DOHH2 (cell line): ENCODE data around the gene DNER.
"Not testable (repeated sequence)": the region's sequence is repeated elsewhere in the genome, so short reads cannot be mapped to it uniquely, and the experiment has no call there.

Source experiments
- H3F3A ChIP-seq: fragments of 200-600 bp; sonication (generic), shearing (Covaris generic); 2 replicates; pipeline ENCODE4 v1.6.0; 2016; ENCODE audit warnings: antibody characterized with exemption, mild to moderate bottlenecking; ENCODE audit not compliant: control insufficient read depth, insufficient read depth
- H3K27ac ChIP-seq: fragments of 200-600 bp; sonication (generic); 2 replicates; pipeline ENCODE4 v1.5.1; 2014; ENCODE audit warnings: low read depth, mild to moderate bottlenecking, low read length, moderate library complexity
- H3K27me3 ChIP-seq: fragments of 200-600 bp; sonication (generic); 2 replicates; pipeline ENCODE4 v1.6.1; 2014; ENCODE audit warnings: mild to moderate bottlenecking, low read length, mixed read lengths; ENCODE audit not compliant: control insufficient read depth
- H3K36me3 ChIP-seq: fragments of 200-600 bp; sonication (generic); 2 replicates; pipeline ENCODE4 v1.6.1; 2014; ENCODE audit warnings: mild to moderate bottlenecking, low read length, moderate library complexity, mixed read lengths; ENCODE audit not compliant: control insufficient read depth
- H3K4me1 ChIP-seq: fragments of 200-600 bp; sonication (generic); 2 replicates; pipeline ENCODE4 v1.6.1; 2014; ENCODE audit warnings: mild to moderate bottlenecking, low read length, mixed read lengths; ENCODE audit not compliant: control insufficient read depth
- H3K4me2 ChIP-seq: fragments of 200-600 bp; sonication (generic); 2 replicates; pipeline ENCODE4 v1.6.0; 2014; ENCODE audit warnings: mild to moderate bottlenecking, low read length, moderate library complexity
- H3K4me3 ChIP-seq: fragments of 200-600 bp; sonication (generic); 2 replicates; pipeline ENCODE4 v1.5.1; 2014; ENCODE audit warnings: mild to moderate bottlenecking, low read length, mixed read lengths
- H3K79me2 ChIP-seq: fragments of 200-600 bp; sonication (generic); 2 replicates; pipeline ENCODE4 v1.6.1; 2014; ENCODE audit warnings: mild to moderate bottlenecking, low read length, mixed read lengths; ENCODE audit not compliant: control insufficient read depth
- H3K9me2 ChIP-seq: fragments of 200-600 bp; sonication (generic); replicated peaks from 2 replicates; pipeline ENCODE4 v1.6.1; 2014; ENCODE audit warnings: mild to moderate bottlenecking, low read length, mixed read lengths; ENCODE audit not compliant: control insufficient read depth
- H3K9me3 ChIP-seq: fragments of 200-600 bp; sonication (generic); 2 replicates; pipeline ENCODE4 v1.6.1; 2014; ENCODE audit warnings: antibody characterized with exemption, low read length, mixed read lengths; ENCODE audit not compliant: control insufficient read depth, insufficient read depth
- H4K20me1 ChIP-seq: fragments of 200-600 bp; sonication (generic); 2 replicates; pipeline ENCODE4 v1.6.0; 2014; ENCODE audit warnings: low read depth, mild to moderate bottlenecking, antibody characterized with exemption, low read length, moderate library complexity; ENCODE audit not compliant: control insufficient read depth, insufficient read depth
- EZH2phosphoT487 ChIP-seq: fragments of 200-600 bp; sonication (generic); IDR thresholded peaks from 2 replicates; pipeline ENCODE4 v1.6.1; 2017; ENCODE audit warnings: borderline replicate concordance, mild to moderate bottlenecking, antibody characterized with exemption, low read length, moderate library complexity, mixed read lengths
- TF ChIP-seq, protein P1 (sequence below): fragments of 200-600 bp; sonication (generic); IDR thresholded peaks from one replicate; pipeline ENCODE4 v1.5.1; 2014; ENCODE audit warnings: antibody characterized with exemption, mild to moderate bottlenecking, low read depth, low read length; ENCODE audit not compliant: poor library complexity, severe bottlenecking

Gene DNER

DNA sequence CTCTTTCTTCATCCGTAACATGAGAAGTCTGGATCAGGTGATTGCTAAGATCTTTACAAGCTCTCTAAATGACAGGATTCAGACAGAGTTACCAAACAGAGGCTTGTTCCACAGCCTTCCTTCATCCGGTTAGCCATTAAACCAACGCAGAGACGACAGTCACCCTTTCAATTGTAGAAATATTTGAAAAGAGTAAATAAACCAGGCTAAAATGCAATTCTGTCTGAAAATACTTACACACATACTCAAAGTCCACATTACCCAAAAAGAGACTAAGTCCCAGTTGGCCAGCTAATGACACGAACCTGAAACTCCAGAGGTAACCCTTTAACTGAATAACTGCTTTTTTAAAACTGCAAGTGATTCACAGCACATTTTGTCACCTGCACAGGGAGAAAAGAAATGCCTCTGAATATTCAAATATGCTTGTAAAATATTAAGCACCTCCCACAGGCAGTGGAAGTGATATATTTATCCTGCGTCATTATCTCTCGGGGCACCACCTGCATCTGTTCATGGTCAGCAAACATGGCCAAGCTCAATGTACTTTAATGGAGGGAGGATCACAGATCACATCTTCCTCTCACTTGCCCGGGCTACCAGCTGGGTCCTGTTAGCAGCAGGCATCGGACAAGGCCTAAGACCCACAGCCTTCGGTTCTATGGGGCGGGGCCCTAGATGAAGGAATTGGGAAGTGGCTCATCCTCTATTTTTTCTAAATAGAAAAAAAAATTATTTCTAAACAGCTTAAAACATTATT is 38.8 kb upstream of the DNER start:
- peaks cover 4% of the 10 kb centered on the region for H3K4me1 ChIP-seq
- H3K9me3 ChIP-seq = no peaks in the 10 kb centered on the region
- no peaks in the 10 kb centered on the region for H4K20me1 ChIP-seq
- no peaks in the 10 kb centered on the region for H3K9me2 ChIP-seq
- H3F3A ChIP-seq = no peaks in the 10 kb centered on the region
- H3K27ac ChIP-seq = no peak overlapping the region
- TF ChIP-seq EZH2phosphoT487 = no peak
- TF ChIP-seq, protein P1, sequence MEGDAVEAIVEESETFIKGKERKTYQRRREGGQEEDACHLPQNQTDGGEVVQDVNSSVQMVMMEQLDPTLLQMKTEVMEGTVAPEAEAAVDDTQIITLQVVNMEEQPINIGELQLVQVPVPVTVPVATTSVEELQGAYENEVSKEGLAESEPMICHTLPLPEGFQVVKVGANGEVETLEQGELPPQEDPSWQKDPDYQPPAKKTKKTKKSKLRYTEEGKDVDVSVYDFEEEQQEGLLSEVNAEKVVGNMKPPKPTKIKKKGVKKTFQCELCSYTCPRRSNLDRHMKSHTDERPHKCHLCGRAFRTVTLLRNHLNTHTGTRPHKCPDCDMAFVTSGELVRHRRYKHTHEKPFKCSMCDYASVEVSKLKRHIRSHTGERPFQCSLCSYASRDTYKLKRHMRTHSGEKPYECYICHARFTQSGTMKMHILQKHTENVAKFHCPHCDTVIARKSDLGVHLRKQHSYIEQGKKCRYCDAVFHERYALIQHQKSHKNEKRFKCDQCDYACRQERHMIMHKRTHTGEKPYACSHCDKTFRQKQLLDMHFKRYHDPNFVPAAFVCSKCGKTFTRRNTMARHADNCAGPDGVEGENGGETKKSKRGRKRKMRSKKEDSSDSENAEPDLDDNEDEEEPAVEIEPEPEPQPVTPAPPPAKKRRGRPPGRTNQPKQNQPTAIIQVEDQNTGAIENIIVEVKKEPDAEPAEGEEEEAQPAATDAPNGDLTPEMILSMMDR = no peak
- no peak overlapping the region for H3K4me2 ChIP-seq
- no peaks in the 10 kb centered on the region for H3K27me3 ChIP-seq
- no peaks in the 10 kb centered on the region for H3K79me2 ChIP-seq
- H3K4me3 ChIP-seq = no peak overlapping the region
- no peaks in the 10 kb centered on the region for H3K36me3 ChIP-seq

DNA sequence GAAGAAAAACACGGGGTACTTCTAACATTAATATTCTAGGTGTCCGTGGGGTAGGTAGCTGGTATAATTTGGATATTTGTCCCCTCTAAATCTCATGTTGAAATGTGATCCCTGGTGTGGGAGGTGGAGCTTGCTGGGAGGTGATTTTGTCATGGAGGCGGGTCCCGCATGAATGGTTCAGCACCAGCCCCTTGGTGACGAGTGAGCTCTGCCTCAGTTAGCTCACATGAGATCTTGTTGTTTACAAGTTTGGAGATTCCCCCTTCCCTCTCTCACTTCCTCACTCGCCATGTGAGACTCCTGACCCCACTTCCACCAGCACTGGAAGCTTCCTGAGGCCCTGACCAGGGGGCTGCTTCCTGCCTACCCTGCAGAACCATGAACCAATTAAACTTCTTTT is 35.4 kb upstream of the DNER start:
- Histone ChIP-seq H3K9me3 (no peaks in the 10 kb centered on the region), H3K27ac (no peak overlapping the region), H3K79me2 (no peaks in the 10 kb centered on the region), H3K4me2 (no peak overlapping the region), H3K4me3 (no peak overlapping the region), H3K36me3 (no peaks in the 10 kb centered on the region), H4K20me1 (no peaks in the 10 kb centered on the region), H3F3A (no peaks in the 10 kb centered on the region), H3K9me2 (no peaks in the 10 kb centered on the region), H3K27me3 (no peaks in the 10 kb centered on the region), H3K4me1 (peaks cover 4% of the 10 kb centered on the region)
- TF ChIP-seq, protein P1 = no peak
- no peak for TF ChIP-seq EZH2phosphoT487

DNA sequence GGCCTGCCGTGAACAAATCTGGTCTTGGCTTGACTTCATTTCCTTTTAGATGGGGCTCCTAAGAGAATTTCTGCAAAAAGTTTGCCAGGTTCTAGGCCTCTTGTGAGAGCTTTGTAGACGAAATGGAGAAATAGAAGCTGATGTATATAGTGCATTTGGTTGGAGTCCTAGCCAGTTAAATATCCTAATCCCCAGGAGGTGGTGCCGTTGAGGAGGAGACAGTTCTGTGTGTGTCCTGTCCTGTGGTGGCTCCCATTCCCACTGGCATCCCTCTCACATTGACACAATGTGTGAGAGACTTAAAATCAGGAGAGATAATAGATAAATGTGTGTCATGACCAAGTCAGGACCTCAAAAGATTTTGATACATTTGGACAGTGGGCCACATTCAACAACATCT is 34.6 kb upstream of the DNER start:
- no peak overlapping the region for H3K27ac ChIP-seq
- no peak overlapping the region for H3K4me3 ChIP-seq
- H3K79me2 ChIP-seq = no peaks in the 10 kb centered on the region
- no peaks in the 10 kb centered on the region for H3K9me2 ChIP-seq
- H3F3A ChIP-seq = no peaks in the 10 kb centered on the region
- no peaks in the 10 kb centered on the region for H3K27me3 ChIP-seq
- no peaks in the 10 kb centered on the region; the same call in 1 of the 2 replicates for H3K9me3 ChIP-seq
- H3K4me2 ChIP-seq = no peak overlapping the region
- no peaks in the 10 kb centered on the region for H4K20me1 ChIP-seq
- TF ChIP-seq, protein P1 = no peak
- no peak for TF ChIP-seq EZH2phosphoT487
- H3K36me3 ChIP-seq = no peaks in the 10 kb centered on the region
- peaks cover 4% of the 10 kb centered on the region for H3K4me1 ChIP-seq

DNA sequence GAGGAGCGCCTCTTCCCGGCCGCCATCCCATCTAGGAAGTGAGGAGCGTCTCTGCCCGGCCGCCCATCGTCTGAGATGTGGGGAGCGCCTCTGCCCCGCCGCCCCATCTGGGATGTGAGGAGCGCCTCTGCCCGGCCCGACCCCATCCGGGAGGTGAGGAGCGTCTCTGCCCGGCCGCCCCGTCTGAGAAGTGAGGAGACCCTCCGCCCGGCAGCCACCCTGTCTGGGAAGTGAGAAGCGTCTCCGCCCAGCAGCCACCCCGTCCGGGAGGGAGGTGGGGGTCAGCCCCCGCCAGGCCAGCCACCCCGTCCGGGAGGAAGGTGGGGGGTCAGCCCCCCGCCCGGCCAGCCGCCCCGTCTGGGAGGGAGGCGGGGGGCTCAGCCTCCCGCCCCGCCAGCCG is 28.3 kb upstream of the DNER start:
- H3K9me2 ChIP-seq, H4K20me1 ChIP-seq, H3F3A ChIP-seq, H3K4me2 ChIP-seq, H3K27me3 ChIP-seq, H3K4me3 ChIP-seq, H3K27ac ChIP-seq, H3K9me3 ChIP-seq, H3K36me3 ChIP-seq, H3K4me1 ChIP-seq, H3K79me2 ChIP-seq: not testable (repeated sequence)
